ENCODE data around the gene PLA2G15. TPM values are rescaled to one million over a fixed set of nuclear protein-coding genes. Genes with fewer than 3 reads are reported as not detected.
A peak's percentile ranks its signal among the peaks of the same experiment; 100 is the strongest.

Gene PLA2G15
- total and polyA plus RNA-seq, 2 donors (not counting 1 experiment from before 2014, with no cell fraction given) = 6.1 to 12.5 TPM

DNA sequence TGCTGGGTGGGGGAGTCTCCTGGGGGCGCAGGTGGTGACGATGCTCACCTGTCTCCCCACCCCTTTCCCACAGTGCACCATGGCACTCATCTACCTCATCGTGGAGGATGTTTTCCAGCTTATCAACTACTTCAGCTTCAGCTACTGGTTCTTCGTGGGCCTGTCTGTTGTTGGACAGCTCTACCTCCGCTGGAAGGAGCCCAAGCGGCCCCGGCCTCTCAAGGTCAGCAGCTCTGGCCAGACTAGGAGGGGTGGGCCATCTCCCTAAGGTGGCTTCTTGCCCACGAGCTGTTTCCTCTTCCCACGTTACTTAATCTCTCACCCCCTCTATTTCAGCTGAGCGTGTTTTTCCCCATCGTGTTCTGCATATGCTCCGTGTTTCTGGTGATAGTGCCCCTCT is 51.1 kb downstream of the PLA2G15 start:
- peaks cover under 1 to 95% of the 10 kb centered on the region in 2 experiments for H3K36me3 ChIP-seq (replicated peaks in 1 of 2; ENCODE audit: control extremely low read depth in 1 of 2, control insufficient read depth in 1 of 2, extremely low read depth in 1 of 2, insufficient read depth in 2 of 2, low read length in 1 of 2)
- WGBS (ENCODE audit: insufficient coverage) = 93% methylated on average over 12 of the region's 12 CpGs
- no peak for TF ChIP-seq EZH2 (IDR thresholded peaks at IDR 0.05; ENCODE audit: borderline replicate concordance, insufficient read depth, low read depth, low read length, poor library complexity, severe bottlenecking)
- no peak for TF ChIP-seq CTCF (IDR thresholded peaks at IDR 0.05)
- CTCF ChIA-PET = interaction anchor here (0.7 to 4.2 kb wide), 4 partner anchors 32 to 58 kb away, joined by 3 to 30 read pairs (median 4); no protein-coding TSS in a partner anchor
- H3K79me2 ChIP-seq (ENCODE audit: control insufficient read depth, insufficient read depth, low read length) = peaks cover 40% of the 10 kb centered on the region
- no peaks in the 10 kb centered on the region for H3K9me3 ChIP-seq (ENCODE audit: control extremely low read depth in 1 of 3, control insufficient read depth in 2 of 3, insufficient read depth in 1 of 3, low read length in 2 of 3)
- H3K4me2 ChIP-seq (replicated peaks; ENCODE audit: low read depth, low read length, poor library complexity, severe bottlenecking) = no peak overlapping the region
- H3K4me3 ChIP-seq (ENCODE audit: control extremely low read depth in 1 of 5, extremely low read depth in 1 of 5, insufficient read depth in 1 of 5, low read depth in 2 of 5, low read length in 4 of 5) = no peak overlapping the region
- H3K27ac ChIP-seq (ENCODE audit: low read length in 2 of 2) = no peak overlapping the region
- Mint-ChIP-seq H3K4me3 (no peak overlapping the region), H3K27me3 (no peaks in the 10 kb centered on the region), H3K27ac (no peak overlapping the region), H3K4me1 (peaks cover 12% of the 10 kb centered on the region), H3K9me3 (ENCODE audit: insufficient read depth) (no peaks in the 10 kb centered on the region)
- H3K27me3 ChIP-seq (replicated peaks in 1 of 4; ENCODE audit: control extremely low read depth in 1 of 4, control insufficient read depth in 3 of 4, insufficient read depth in 4 of 4, low read length in 3 of 4) = no peaks in the 10 kb centered on the region
- DNase-seq = no peak
- H4K20me1 ChIP-seq (ENCODE audit: control insufficient read depth, insufficient read depth, low read length, poor library complexity, severe bottlenecking) = peaks cover 14% of the 10 kb centered on the region
- peaks cover 0 to 9% of the 10 kb centered on the region in 2 donors for H3K4me1 ChIP-seq (ENCODE audit: control insufficient read depth in 2 of 2, insufficient read depth in 2 of 2, low read length in 2 of 2)
- ATAC-seq (ENCODE audit: low read depth) = no peak
- H3K9ac ChIP-seq (ENCODE audit: low read length) = no peak overlapping the region
- POLR2A ChIA-PET = no interaction called here
- intact Hi-C loops (cut with micrococcal nuclease) = no loop called here
- no peak overlapping the region for H2AFZ ChIP-seq (ENCODE audit: insufficient read depth, low read depth, low read length, poor library complexity, severe bottlenecking)

GRCh38 chr16:68296693-68297092 is 51.5 kb downstream of the PLA2G15 start:
- Histone ChIP-seq H3K4me3 (ENCODE audit: control extremely low read depth in 1 of 5, extremely low read depth in 1 of 5, insufficient read depth in 1 of 5, low read depth in 2 of 5, low read length in 4 of 5) (no peak overlapping the region), H3K79me2 (ENCODE audit: control insufficient read depth, insufficient read depth, low read length) (peaks cover 36% of the 10 kb centered on the region), H3K9me3 (ENCODE audit: control extremely low read depth in 1 of 3, control insufficient read depth in 2 of 3, insufficient read depth in 1 of 3, low read length in 2 of 3) (no peaks in the 10 kb centered on the region), H4K20me1 (ENCODE audit: control insufficient read depth, insufficient read depth, low read length, poor library complexity, severe bottlenecking) (peaks cover 14% of the 10 kb centered on the region), H3K4me2 (replicated peaks; ENCODE audit: low read depth, low read length, poor library complexity, severe bottlenecking) (no peak overlapping the region), H3K4me1 (ENCODE audit: control insufficient read depth in 2 of 2, insufficient read depth in 2 of 2, low read length in 2 of 2) (peaks cover 0 to 5% of the 10 kb centered on the region in 2 donors), H3K36me3 (replicated peaks in 1 of 2; ENCODE audit: control extremely low read depth in 1 of 2, control insufficient read depth in 1 of 2, extremely low read depth in 1 of 2, insufficient read depth in 2 of 2, low read length in 1 of 2) (peaks cover 0 to 95% of the 10 kb centered on the region in 2 experiments), H3K27me3 (replicated peaks in 1 of 4; ENCODE audit: control extremely low read depth in 1 of 4, control insufficient read depth in 3 of 4, insufficient read depth in 4 of 4, low read length in 3 of 4) (no peaks in the 10 kb centered on the region), H3K9ac (ENCODE audit: low read length) (no peak overlapping the region), H3K27ac (ENCODE audit: low read length in 2 of 2) (peak overlapping the region in 1 of 2 donors; percentile 30), H2AFZ (ENCODE audit: insufficient read depth, low read depth, low read length, poor library complexity, severe bottlenecking) (no peak overlapping the region)
- Mint-ChIP-seq H3K27ac (peak overlapping the region; percentile 12), H3K4me3 (no peak overlapping the region), H3K27me3 (no peaks in the 10 kb centered on the region), H3K9me3 (ENCODE audit: insufficient read depth) (no peaks in the 10 kb centered on the region), H3K4me1 (peaks cover 8% of the 10 kb centered on the region)
- WGBS (ENCODE audit: insufficient coverage) = 95% methylated on average over 5 of the region's 6 CpGs
- intact Hi-C loops (cut with micrococcal nuclease) = no loop called here
- ChIA-PET POLR2A (no interaction called here), CTCF (interaction anchor here (0.7 to 4.2 kb wide), 4 partner anchors 32 to 58 kb away, joined by 3 to 30 read pairs (median 4); no protein-coding TSS in a partner anchor)
- DNase-seq (no peak), ATAC-seq (ENCODE audit: low read depth) (no peak)
- TF ChIP-seq EZH2 (IDR thresholded peaks at IDR 0.05; ENCODE audit: borderline replicate concordance, insufficient read depth, low read depth, low read length, poor library complexity, severe bottlenecking) (no peak), CTCF (IDR thresholded peaks at IDR 0.05) (no peak)

All from B cell (primary cell).